ENCODE results near the gene APOH.

- no peak for TF ChIP-seq CTCF (IDR thresholded peaks at IDR 0.05)
- TF ChIP-seq EZH2phosphoT487 (IDR thresholded peaks at IDR 0.05): no peak
- no peak for TF ChIP-seq EZH2 (IDR thresholded peaks at IDR 0.05)
Observed at GRCh38 chr17:66192378-66192687, 36.9 kb downstream of the APOH start.
